Epithelial cell of esophagus (primary cell): ENCODE data around the gene DHX38.

Experiments
- DNase-seq: peaks from one replicate; pipeline ENCODE4 v3.0.0; 2010; ENCODE audit warnings: low read depth
- H3K4me3 ChIP-seq: 2 replicates; pipeline ENCODE4 v1.5.1; 2011; ENCODE audit warnings: mild to moderate bottlenecking, low read length, control low read depth
- CTCF ChIP-seq: IDR thresholded peaks from 2 replicates; pipeline ENCODE4 v1.5.1; 2011; ENCODE audit warnings: low read depth, mild to moderate bottlenecking, low read length, control low read depth, inconsistent platforms; ENCODE audit not compliant: insufficient read depth; ENCODE audit errors: missing control alignments

Gene DHX38

GRCh38 chr16:72139908-72140307 is 46.3 kb downstream of the DHX38 start:
- no peak for DNase-seq
- H3K4me3 ChIP-seq, result no peak overlapping the region
- no peak for TF ChIP-seq CTCF

GRCh38 chr16:72142476-72142875 is 48.8 kb downstream of the DHX38 start:
- no peak overlapping the region for H3K4me3 ChIP-seq
- no peak for DNase-seq
- no peak for TF ChIP-seq CTCF

GRCh38 chr16:72149676-72150464 is 56.2 kb downstream of the DHX38 start:
- DNase-seq, result no peak
- H3K4me3 ChIP-seq, result no peak overlapping the region
- TF ChIP-seq CTCF, result no peak

- no peak overlapping the region for H3K4me3 ChIP-seq
- no peak for TF ChIP-seq CTCF
- no peak for DNase-seq
Observed at GRCh38 chr16:72159386-72159785, 65.7 kb downstream of the DHX38 start.

GRCh38 chr16:72159801-72160200 is 66.2 kb downstream of the DHX38 start:
- no peak overlapping the region for H3K4me3 ChIP-seq
- DNase-seq, result no peak
- no peak for TF ChIP-seq CTCF

- no peak for TF ChIP-seq CTCF
- H3K4me3 ChIP-seq, result no peak overlapping the region
- peak; percentile 5 for DNase-seq
Observed at GRCh38 chr16:72162105-72162692, 68.6 kb downstream of the DHX38 start.
